GM21576 (cell line): ENCODE results near the gene CDYL2.
A peak's percentile ranks its signal among the peaks of the same experiment; 100 is the strongest.
"Not testable (repeated sequence)": the region's sequence is repeated elsewhere in the genome, so short reads cannot be mapped to it uniquely, and the experiment has no call there.

Source experiments
- ATAC-seq: cut with Tn5 transposase; IDR thresholded peaks from one replicate; pipeline ENCODE4 v1.9.1; 2021; ENCODE audit warnings: mild to moderate bottlenecking, moderate library complexity; ENCODE audit not compliant: unreplicated experiment

The CDYL2 gene

GRCh38 chr16:80809366-80809765 lies 5.0 kb upstream of the CDYL2 start:
- no peak for ATAC-seq

- no peak for ATAC-seq
These were observed 3.5 kb upstream of the CDYL2 start for GRCh38 chr16:80807906-80808305.

- ATAC-seq: no peak
These were observed 2.5 kb upstream of the CDYL2 start for GRCh38 chr16:80806927-80807340.

- no peak for ATAC-seq
These were observed 1.9 kb upstream of the CDYL2 start for GRCh38 chr16:80806289-80806688.

GRCh38 chr16:80804056-80804525 lies 307 bp downstream of the CDYL2 start:
- ATAC-seq: peak; percentile 42

GRCh38 chr16:80803339-80804055 lies 901 bp downstream of the CDYL2 start:
- ATAC-seq: no peak

- no peak for ATAC-seq
These were observed 1.5 kb downstream of the CDYL2 start for GRCh38 chr16:80802902-80803301.

GRCh38 chr16:80802138-80802537 lies 2.3 kb downstream of the CDYL2 start:
- ATAC-seq: no peak

GRCh38 chr16:80794071-80794470 lies 10.3 kb downstream of the CDYL2 start:
- no peak for ATAC-seq

- ATAC-seq: no peak
These were observed 12.4 kb downstream of the CDYL2 start for GRCh38 chr16:80792031-80792430.

- ATAC-seq: no peak
These were observed 13.0 kb downstream of the CDYL2 start for GRCh38 chr16:80791411-80791810.

GRCh38 chr16:80790751-80791150 lies 13.6 kb downstream of the CDYL2 start:
- no peak for ATAC-seq

GRCh38 chr16:80788027-80788426 lies 16.4 kb downstream of the CDYL2 start:
- no peak for ATAC-seq

- ATAC-seq: not testable (repeated sequence)
These were observed 17.8 kb downstream of the CDYL2 start for GRCh38 chr16:80786561-80786960.

GRCh38 chr16:80784951-80785350 lies 19.4 kb downstream of the CDYL2 start:
- no peak for ATAC-seq

- no peak for ATAC-seq
These were observed 25.7 kb downstream of the CDYL2 start for GRCh38 chr16:80778703-80779102.

GRCh38 chr16:80776856-80777255 lies 27.5 kb downstream of the CDYL2 start:
- ATAC-seq: no peak

- no peak for ATAC-seq
These were observed 28.9 kb downstream of the CDYL2 start for GRCh38 chr16:80775450-80775849.

GRCh38 chr16:80766798-80767197 lies 37.6 kb downstream of the CDYL2 start:
- no peak for ATAC-seq

- no peak for ATAC-seq
These were observed 44.8 kb downstream of the CDYL2 start for GRCh38 chr16:80759419-80760162.

GRCh38 chr16:80754476-80754875 lies 49.9 kb downstream of the CDYL2 start:
- ATAC-seq: no peak

- no peak for ATAC-seq
These were observed 51.9 kb downstream of the CDYL2 start for GRCh38 chr16:80752541-80752940.
